Fibroblast of skin of abdomen (primary cell): ENCODE results near the gene TMEM115.

Experiments
- DNase-seq: peaks from one replicate; pipeline ENCODE4 v3.0.0-alpha.2; 2013

TMEM115 gene

GRCh38 chr3:50378024-50378423, 18.7 kb upstream of the TMEM115 start:
- DNase-seq: no peak

GRCh38 chr3:50375258-50375931, 16.1 kb upstream of the TMEM115 start:
- DNase-seq: no peak

DNA sequence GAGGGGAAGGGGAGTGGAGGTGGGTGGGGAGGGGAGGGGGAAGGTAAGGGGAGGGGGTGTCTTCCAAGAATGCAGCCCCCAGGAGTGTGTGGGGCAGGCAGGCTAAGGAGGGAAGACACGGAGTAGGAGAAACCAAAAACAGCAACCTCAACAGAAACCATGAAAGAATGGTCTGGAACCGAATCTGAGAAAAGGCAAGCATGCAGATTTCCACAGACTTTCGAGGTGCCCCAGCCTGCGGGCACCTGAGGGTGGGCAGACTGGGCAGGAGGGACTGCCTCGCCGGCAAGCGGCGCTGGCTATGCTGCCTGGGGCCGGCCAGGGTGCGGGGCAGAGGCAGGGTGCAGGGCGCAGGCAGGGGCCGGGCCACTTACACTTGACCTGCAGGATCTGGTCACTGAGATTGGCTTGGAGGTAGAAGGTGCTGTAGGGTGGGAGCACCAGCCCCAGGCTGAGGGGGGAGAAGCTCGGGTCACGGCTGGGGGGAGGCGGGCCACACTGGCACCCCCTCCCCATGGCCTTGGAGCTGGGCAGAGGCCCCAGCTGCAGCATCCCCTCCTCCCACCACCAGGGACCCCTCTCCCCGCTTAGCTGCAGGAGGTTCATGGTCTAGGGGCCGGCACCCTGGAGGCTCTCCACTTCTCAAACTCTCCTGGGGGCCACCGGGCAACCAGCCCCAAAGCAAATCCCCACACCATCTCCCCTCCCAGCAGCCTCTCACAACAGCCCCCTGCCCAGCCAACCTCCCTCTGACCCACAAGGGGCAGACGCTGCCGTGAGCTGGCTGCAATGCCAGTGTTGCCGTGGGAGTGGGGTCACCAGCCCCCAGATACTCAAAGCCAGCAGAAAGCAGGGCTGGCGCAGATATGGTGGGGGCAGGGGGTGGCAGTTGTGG, 15.3 kb upstream of the TMEM115 start:
- DNase-seq: no peak

- no peak for DNase-seq
These were observed 14.1 kb upstream of the TMEM115 start for GRCh38 chr3:50373146-50374051.

DNA sequence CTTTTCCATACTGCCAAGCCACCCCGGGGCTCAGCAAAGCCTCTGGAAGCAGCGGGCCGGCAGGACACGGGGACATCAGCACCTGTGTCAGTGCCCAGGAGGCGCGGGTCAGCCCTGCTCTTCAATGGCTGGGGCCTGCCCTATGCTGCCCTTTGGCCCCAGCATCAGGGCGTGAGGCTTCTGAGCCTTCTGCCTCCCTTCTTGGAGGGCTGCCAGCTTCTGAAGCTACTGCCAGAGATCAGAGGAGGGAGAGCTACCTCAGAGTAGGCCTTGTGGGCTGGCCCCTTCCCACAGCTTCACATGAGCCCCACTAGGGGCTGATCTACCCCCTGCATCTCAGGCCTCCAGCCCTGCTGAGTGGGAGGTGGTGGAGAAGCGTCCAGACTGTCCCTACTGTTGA, 13.0 kb upstream of the TMEM115 start:
- no peak for DNase-seq

GRCh38 chr3:50371133-50371685, 11.9 kb upstream of the TMEM115 start:
- peak; percentile 21 for DNase-seq

- peak; percentile 49 for DNase-seq
These were observed 11.3 kb upstream of the TMEM115 start for GRCh38 chr3:50370594-50370993.

- DNase-seq: no peak
These were observed 9.8 kb upstream of the TMEM115 start for GRCh38 chr3:50369012-50369670.

DNA sequence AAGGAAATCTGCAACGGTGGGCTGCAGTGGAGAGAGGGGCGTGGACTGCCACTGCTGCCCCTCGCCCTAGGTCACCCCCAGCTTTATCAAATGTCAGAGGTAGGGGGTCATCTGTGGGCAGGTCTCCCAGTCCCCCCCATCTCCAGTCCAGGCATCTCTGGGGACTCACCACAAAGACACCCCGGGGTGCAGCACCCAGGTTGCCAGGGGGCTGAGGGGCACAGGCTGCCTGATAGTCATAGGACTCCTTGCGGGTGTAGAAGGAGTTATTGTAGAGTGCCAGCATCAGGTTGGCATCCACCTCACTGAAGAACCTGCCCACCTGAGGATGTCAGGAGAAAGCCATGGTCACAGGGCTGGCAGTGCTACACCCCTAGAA, 6.5 kb upstream of the TMEM115 start:
- DNase-seq: no peak

- DNase-seq: peak; percentile 56
These were observed 5.9 kb upstream of the TMEM115 start for GRCh38 chr3:50365080-50365841.

DNA sequence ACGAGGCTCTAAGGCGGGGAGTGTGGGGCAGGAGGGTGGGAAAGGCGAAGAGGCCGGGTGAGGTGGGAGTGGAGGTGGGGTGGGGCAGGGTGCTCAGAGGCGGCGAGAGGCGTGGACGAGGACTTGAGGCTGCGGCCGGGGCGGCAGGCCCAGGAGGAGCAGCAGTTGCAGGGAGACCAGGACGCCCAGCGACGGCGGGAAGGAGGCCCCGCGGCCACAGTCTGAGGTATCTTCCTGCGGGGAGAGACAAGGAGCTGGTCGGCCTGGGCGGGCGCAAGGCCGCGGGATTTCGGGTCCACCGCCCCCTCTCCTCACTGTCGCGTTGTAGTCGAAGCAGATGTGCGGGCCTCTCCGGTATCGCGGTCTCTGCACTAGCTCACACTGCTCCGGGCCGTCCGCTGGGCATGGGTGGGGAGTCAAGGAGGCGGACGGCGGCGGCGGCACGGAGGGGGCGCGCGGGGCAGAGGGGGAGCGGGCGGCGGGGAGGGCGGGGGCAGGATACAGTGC, 5.3 kb upstream of the TMEM115 start:
- peak; percentile 27 for DNase-seq

- DNase-seq: no peak
These were observed 414 bp upstream of the TMEM115 start for GRCh38 chr3:50359760-50360110.

DNA sequence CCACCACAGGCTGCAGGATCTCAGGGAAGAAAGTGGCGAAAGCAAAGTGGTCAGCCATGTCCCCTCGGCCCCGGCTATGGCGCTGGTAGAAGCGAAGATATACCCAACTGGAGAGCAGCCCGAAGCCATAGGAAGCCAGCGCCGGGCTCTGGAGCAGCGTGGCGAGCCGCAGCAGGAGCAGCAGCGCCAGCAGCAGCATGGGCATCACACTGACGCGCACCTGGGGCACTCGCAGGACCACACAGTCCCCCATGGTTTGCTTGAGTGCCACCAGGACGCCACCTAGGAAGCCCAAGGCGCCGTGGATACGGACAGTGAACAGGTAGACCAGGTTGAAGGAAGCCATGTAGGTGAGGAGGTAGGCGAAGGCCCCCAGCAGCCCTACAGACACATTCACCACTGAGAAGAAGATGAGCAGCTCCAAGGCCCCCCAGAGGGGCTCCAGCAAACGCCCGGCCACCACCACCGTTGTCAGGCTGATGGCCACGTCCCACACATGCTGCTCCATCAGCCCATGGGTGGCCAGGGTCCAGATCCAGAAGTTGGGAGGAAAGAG, 888 bp downstream of the TMEM115 start:
- no peak for DNase-seq

DNA sequence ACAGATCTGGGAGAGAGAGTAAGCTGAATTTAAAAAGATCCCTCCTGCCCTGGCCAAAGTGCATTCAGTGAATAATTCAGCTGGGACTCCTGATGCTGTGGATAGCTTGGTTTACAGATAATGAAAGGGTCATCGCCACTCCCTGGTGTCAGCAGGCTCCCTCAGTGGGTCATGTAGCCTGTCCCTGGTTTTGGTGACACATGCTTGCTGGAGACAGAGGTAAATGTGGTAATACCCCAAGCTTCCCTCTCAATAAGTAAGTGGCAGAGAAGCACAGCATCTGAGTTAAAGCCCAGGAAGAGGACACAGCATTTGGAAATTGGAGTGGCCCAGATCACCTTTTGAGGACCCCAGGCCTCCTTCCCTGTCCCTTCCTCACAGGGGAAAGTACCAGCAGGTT, 1.8 kb downstream of the TMEM115 start:
- DNase-seq: no peak

- DNase-seq: no peak
These were observed 2.8 kb downstream of the TMEM115 start for GRCh38 chr3:50356553-50356952.

DNA sequence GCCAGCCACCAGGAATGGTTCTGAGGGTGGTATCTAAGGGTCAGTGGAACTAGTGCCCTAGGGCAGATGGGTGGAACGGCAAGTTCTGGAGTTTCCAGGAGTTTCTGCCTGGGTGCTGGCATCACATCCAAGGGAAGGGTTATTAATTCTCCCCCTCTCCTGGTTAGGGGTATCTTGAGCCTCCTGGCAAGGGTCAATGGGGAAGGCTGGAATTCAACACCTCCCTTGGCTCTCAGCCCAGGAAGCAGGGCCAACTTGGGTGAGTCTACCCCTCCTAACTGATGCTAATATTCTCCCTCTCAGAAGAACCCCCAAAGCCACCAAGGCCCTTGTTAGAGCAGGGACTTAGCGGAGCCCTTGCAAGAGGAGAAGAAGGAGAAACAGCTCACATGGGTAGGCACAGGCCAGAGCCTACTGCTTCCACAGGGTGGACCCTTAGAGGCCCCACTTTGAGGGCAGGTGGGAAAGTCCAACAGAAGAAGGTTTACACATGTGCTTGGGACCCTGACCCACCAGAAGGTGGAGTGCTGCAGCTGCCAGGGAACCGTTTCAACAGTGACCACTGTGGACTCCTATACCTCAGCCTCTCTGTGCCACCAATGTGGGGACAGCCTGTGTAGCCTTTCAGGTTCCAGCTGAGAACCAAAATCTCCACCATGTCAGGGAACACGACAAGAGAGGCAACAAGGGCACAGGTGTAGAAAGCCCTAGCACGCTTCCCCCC, 3.3 kb downstream of the TMEM115 start:
- DNase-seq: no peak

- DNase-seq: no peak
These were observed 4.5 kb downstream of the TMEM115 start for GRCh38 chr3:50354850-50355249.

- DNase-seq: no peak
These were observed 5.0 kb downstream of the TMEM115 start for GRCh38 chr3:50354186-50354764.

DNA sequence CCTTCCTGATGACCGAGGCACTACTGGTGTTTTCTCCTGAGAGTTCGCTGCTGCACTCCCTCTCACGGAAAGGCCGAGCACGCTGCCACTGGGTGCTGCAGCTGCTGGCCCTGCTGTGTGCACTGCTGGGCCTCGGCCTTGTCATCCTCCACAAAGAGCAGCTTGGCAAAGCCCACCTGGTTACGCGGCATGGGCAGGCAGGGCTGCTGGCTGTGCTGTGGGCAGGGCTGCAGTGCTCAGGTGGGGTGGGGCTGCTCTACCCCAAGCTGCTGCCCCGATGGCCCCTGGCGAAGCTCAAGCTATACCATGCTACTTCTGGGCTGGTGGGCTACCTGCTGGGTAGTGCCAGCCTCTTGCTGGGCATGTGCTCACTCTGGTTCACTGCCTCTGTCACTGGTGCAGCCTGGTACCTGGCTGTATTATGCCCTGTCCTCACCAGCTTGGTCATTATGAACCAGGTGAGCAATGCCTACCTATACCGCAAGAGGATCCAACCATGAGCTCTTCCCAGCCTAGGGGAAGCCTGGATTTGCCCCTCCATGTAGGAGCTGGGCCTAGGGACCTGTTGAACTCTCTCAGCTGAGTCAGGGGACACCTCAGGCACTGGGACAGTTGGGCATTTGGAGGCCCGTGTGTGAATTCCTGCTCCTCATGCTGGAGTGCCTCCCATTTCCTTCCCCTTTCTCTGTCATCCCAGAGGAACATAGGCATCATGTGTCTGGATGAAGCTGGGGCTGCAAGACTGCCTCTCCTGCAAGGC, 5.9 kb downstream of the TMEM115 start:
- DNase-seq: no peak
